ENCODE measurements around the gene TFB2M. TPM values are rescaled to one million over a fixed set of nuclear protein-coding genes. Genes with fewer than 3 reads are reported as not detected.
"Not testable (repeated sequence)": the region's sequence is repeated elsewhere in the genome, so short reads cannot be mapped to it uniquely, and the experiment has no call there.

Gene TFB2M
- total RNA-seq, 1 experiment from 2014 or later: 52.0 TPM

DNA sequence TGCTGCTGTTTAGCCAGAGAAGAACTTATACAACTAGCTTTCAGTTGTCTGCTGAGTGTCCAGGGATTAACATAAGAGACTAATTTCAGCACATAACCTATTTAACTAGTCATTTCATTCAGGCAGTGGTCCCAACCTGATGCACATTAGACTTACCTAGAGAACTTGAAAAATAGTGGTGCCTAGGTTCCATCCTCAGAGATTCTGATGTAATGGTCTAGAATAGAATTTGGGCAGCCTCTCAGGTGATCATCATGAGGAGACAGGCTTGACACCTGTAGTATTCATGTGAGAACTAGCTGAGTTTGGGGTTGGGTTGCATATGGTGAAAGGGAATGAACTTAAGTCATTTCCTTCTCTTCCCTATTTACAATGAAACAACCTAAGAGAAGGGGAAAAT, 25.0 kb upstream of the TFB2M start:
- Mint-ChIP-seq H3K36me3 (ENCODE audit: insufficient read depth, unreplicated experiment) (peaks cover 26% of the 10 kb centered on the region), H3K4me1 (ENCODE audit: insufficient read depth, unreplicated experiment) (peaks cover 13% of the 10 kb centered on the region), H3K9me3 (ENCODE audit: unreplicated experiment) (no peaks in the 10 kb centered on the region), H3K27ac (ENCODE audit: low read depth, unreplicated experiment) (no peak overlapping the region), H3K4me3 (ENCODE audit: unreplicated experiment) (no peak overlapping the region), H3K27me3 (ENCODE audit: insufficient read depth, unreplicated experiment) (no peaks in the 10 kb centered on the region)
- ChIA-PET POLR2A (no interaction called here), CTCF (interaction anchor here (0.6 to 1.6 kb wide), 4 partner anchors 17 to 160 kb away, joined by 3 to 5 read pairs (median 4); no protein-coding TSS in a partner anchor)
- intact Hi-C loops (cut with micrococcal nuclease): no loop called here
- DNase-seq (ENCODE audit: unreplicated experiment): no peak
- BruUV-seq (replicated peaks): no TSS peak
- no peak for TF ChIP-seq CTCF (IDR thresholded peaks at IDR 0.05; ENCODE audit: unreplicated experiment)

DNA sequence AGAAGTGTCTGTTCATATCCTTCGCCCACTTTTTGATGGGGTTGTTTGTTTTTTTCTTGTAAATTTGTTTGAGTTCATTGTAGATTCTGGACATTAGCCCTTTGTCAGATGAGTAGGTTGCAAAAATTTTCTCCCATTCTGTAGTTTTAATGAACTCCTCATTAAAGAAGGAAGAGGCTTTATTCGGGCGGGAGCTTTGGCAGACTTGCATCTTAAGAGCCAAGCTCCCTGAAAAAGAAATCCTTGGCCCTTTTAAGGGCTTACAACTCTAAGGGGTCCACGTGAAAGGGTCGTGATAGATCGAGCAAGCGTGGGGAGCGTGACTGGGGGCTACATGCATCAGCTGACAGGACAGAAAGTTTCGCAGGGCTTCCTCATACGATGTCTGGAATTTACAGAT, 23.9 kb upstream of the TFB2M start:
- peaks cover 13% of the 10 kb centered on the region for H3K4me1 Mint-ChIP-seq (ENCODE audit: insufficient read depth, unreplicated experiment)
- CTCF ChIA-PET; H3K9me3 Mint-ChIP-seq (ENCODE audit: unreplicated experiment); BruUV-seq (replicated peaks); H3K27ac Mint-ChIP-seq (ENCODE audit: low read depth, unreplicated experiment); H3K27me3 Mint-ChIP-seq (ENCODE audit: insufficient read depth, unreplicated experiment); POLR2A ChIA-PET; H3K4me3 Mint-ChIP-seq (ENCODE audit: unreplicated experiment); DNase-seq (ENCODE audit: unreplicated experiment); intact Hi-C loops (cut with micrococcal nuclease): not testable (repeated sequence)
- peaks cover 31% of the 10 kb centered on the region for H3K36me3 Mint-ChIP-seq (ENCODE audit: insufficient read depth, unreplicated experiment)

DNA sequence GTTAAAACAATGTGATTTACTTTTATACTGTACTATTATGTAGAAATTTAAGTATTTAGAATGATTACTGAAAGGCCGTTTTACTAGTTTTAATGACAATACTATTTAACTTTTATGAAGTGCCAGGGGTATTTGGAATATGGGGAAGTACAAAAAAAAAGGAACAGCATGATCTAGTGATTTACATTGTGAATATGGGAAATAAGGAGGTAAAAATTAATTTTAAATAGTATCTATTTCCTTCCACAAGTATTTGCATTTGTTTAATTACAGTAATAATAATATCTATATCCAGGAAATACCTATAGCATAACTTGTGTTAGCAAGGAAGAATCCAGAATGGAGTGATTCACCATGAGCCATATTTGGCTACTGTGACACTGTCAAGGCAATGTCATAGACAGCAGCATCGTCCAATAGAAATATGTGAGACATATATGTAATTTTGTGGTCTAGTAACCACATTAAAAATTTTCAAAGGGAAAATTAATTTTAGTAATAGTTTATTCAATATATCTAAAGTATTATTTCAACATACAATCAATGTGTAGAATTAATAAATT, 22.2 kb upstream of the TFB2M start:
- TSS peak; percentile 63 for BruUV-seq (replicated peaks)
- Mint-ChIP-seq H3K4me1 (ENCODE audit: insufficient read depth, unreplicated experiment) (peaks cover 21% of the 10 kb centered on the region), H3K36me3 (ENCODE audit: insufficient read depth, unreplicated experiment) (peaks cover 33% of the 10 kb centered on the region), H3K4me3 (ENCODE audit: unreplicated experiment) (peak overlapping the region; percentile 28), H3K9me3 (ENCODE audit: unreplicated experiment) (no peaks in the 10 kb centered on the region), H3K27me3 (ENCODE audit: insufficient read depth, unreplicated experiment) (no peaks in the 10 kb centered on the region), H3K27ac (ENCODE audit: low read depth, unreplicated experiment) (peak overlapping the region; percentile 82)
- ChIA-PET CTCF (no interaction called here), POLR2A (no interaction called here)
- DNase-seq (ENCODE audit: unreplicated experiment): peak; percentile 80
- TF ChIP-seq CTCF (IDR thresholded peaks at IDR 0.05; ENCODE audit: unreplicated experiment): no peak
- intact Hi-C loops (cut with micrococcal nuclease): no loop called here

DNA sequence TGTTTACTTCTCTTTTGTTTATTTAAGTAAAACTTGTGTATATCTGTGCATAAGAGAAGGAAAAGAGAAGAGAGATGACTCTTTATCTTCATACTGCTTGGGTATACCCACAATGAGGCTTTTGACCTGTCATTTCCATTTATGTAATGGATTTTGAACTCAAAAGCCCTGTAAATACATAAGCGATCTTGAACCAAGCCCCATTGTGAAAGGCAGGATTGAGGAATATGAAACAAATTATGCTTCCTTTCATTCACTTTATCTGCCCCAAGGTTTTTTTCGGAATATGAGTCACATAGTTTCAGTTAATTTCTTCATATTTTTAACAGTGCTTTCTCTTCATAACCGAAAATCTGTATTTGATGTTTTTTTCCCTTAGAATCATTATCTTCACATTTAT, 21.5 kb upstream of the TFB2M start:
- Mint-ChIP-seq H3K36me3 (ENCODE audit: insufficient read depth, unreplicated experiment) (peaks cover 29% of the 10 kb centered on the region), H3K4me1 (ENCODE audit: insufficient read depth, unreplicated experiment) (peaks cover 28% of the 10 kb centered on the region), H3K4me3 (ENCODE audit: unreplicated experiment) (peak overlapping the region; percentile 28), H3K27me3 (ENCODE audit: insufficient read depth, unreplicated experiment) (no peaks in the 10 kb centered on the region), H3K27ac (ENCODE audit: low read depth, unreplicated experiment) (peak overlapping the region; percentile 82), H3K9me3 (ENCODE audit: unreplicated experiment) (no peaks in the 10 kb centered on the region)
- no TSS peak for BruUV-seq (replicated peaks)
- POLR2A ChIA-PET: interaction anchor here (3.0 kb wide), 1 partner anchor 21 kb away, joined by 43 read pairs; the partner anchor contains the start of genes CNST and TFB2M
- peak; percentile 81 for DNase-seq (ENCODE audit: unreplicated experiment)
- CTCF ChIA-PET: interaction anchor here (0.6 kb wide), 1 partner anchor 373 kb away, joined by 3 read pairs; no protein-coding TSS in a partner anchor
- intact Hi-C loops (cut with micrococcal nuclease): loop anchor here (1.0 kb wide), 1 partner anchor 21 kb away; the partner anchor contains the start of genes CNST and TFB2M
- TF ChIP-seq CTCF (IDR thresholded peaks at IDR 0.05; ENCODE audit: unreplicated experiment): no peak

Data from MCF 10A (cell line).